HepG2 (cell line): ENCODE measurements around the gene UST. TPM values are rescaled to one million over a fixed set of nuclear protein-coding genes. Genes with fewer than 3 reads are reported as not detected.

Source experiments
- ATAC-seq: fragments of 200-7000 bp; cut with Tn5 transposase; 3 replicates; pipeline ENCODE4 v1.9.1; 2020; ENCODE audit warnings: mild to moderate bottlenecking, moderate library complexity
- BruUV-seq: library from RNA; stranded (reverse); fragments of 400-500 nt; replicated peaks from 2 replicates; lab custom pipeline; 2021; lab: Mats Ljungman, UMichigan
- CTCF ChIA-PET: fragments of 300-600 bp; formaldehyde crosslinking; extraction: SDS; loops from one replicate; lab custom pipeline; 2021; ENCODE audit warnings: low total read pairs, inconsistent platforms, low intra/inter-chr PET ratio; lab: Yijun Ruan, JAX
- POLR2A ChIA-PET: fragments of 350-600 bp; sonication (Branson Sonifier 250); formaldehyde crosslinking; loops from one replicate; lab custom pipeline; 2020; ENCODE audit warnings: antibody characterized with exemption, inconsistent platforms; lab: Yijun Ruan, JAX
- DNase-seq: peaks from one replicate; pipeline ENCODE4 v3.0.0-alpha.2; 2015; ENCODE audit warnings: low spot score
- FAIRE-seq: peaks from 3 replicates; lab custom pipeline; 2011; peaks lifted over from hg19 to GRCh38; lab: Jason Lieb, UNC
- H2AFZ ChIP-seq: one replicate; pipeline ENCODE4 v1.6.1; 2011; ENCODE audit warnings: low read length, inconsistent platforms
- H3K27ac ChIP-seq: fragments of 300-600 bp; 3 replicates; pipeline ENCODE4 v1.8.0; 2011; ENCODE audit warnings: mixed run types, mild to moderate bottlenecking, mixed read lengths, low read length, inconsistent platforms; ENCODE audit not compliant: insufficient read depth; ENCODE audit errors: extremely low read length
- H3K27me3 ChIP-seq, 2 experiments: fragments of 200-600 bp in 1 of 2; 2 replicates in 1 of 2; 3 replicates in 1 of 2; pipeline versions ENCODE4 v1.6.0 to v1.8.0; 2011; ENCODE audit warnings: low read length in 2 of 2, mild to moderate bottlenecking in 2 of 2, moderate library complexity in 2 of 2, inconsistent platforms in 1 of 2; ENCODE audit not compliant: insufficient read depth in 2 of 2, control insufficient read depth in 1 of 2
- H3K36me3 ChIP-seq, 2 experiments: fragments of 200-600 bp in 1 of 2; replicated peaks in 1 of 2; 2 replicates in 1 of 2; 3 replicates in 1 of 2; pipeline versions ENCODE4 v1.5.1 to v1.8.0; 2011; ENCODE audit warnings: low read length in 2 of 2, inconsistent platforms in 1 of 2; ENCODE audit not compliant: insufficient read depth in 2 of 2, control insufficient read depth in 1 of 2
- H3K4me1 ChIP-seq: 2 replicates; pipeline ENCODE4 v1.5.1; 2012; ENCODE audit warnings: low read length, inconsistent platforms; ENCODE audit not compliant: insufficient read depth
- H3K4me2 ChIP-seq: 2 replicates; pipeline ENCODE4 v1.6.0; 2011; ENCODE audit warnings: low read depth, low read length, inconsistent platforms
- H3K4me3 ChIP-seq, 3 experiments: fragments of 200-600 bp in 1 of 3; sonication (generic), shearing (Covaris generic) in 1 of 3; replicated peaks in 1 of 3; 2 replicates each; pipeline ENCODE4 v1.5.1; 2011 to 2016; ENCODE audit warnings: low read length in 3 of 3, inconsistent platforms in 2 of 3, low read depth in 2 of 3, mild to moderate bottlenecking in 2 of 3, control low read depth in 1 of 3, mixed read lengths in 1 of 3; ENCODE audit not compliant: insufficient read depth in 1 of 3
- H3K79me2 ChIP-seq: one replicate; pipeline ENCODE4 v1.6.1; 2011; ENCODE audit warnings: low read length, inconsistent platforms; ENCODE audit not compliant: insufficient read depth
- H3K9ac ChIP-seq: 2 replicates; pipeline ENCODE4 v1.6.0; 2011; ENCODE audit warnings: mild to moderate bottlenecking, low read depth, low read length, inconsistent platforms; ENCODE audit not compliant: insufficient read depth
- H3K9me3 ChIP-seq: 2 replicates; pipeline ENCODE4 v1.5.1; 2012; ENCODE audit warnings: mild to moderate bottlenecking, low read length
- H4K20me1 ChIP-seq: 2 replicates; pipeline ENCODE4 v1.6.0; 2011; ENCODE audit warnings: inconsistent platforms, mild to moderate bottlenecking, low read length, moderate library complexity; ENCODE audit not compliant: insufficient read depth
- ATRX ChIP-seq: sonication (generic); formaldehyde crosslinking; IDR thresholded peaks from 2 replicates; pipeline ENCODE4 v1.4.0; 2020; ENCODE audit warnings: missing genetic modification reagents, borderline replicate concordance
- ZNF318 ChIP-seq: sonication (generic); formaldehyde crosslinking; IDR thresholded peaks from 2 replicates; pipeline ENCODE4 v1.4.0; 2020; ENCODE audit warnings: mild to moderate bottlenecking, missing genetic modification reagents
- WGBS: methylation state at CpG from one replicate; pipeline ENCODE4 v1.1.6; 2017; ENCODE audit warnings: low lambda C conversion rate; 5-methylcytosine and 5-hydroxymethylcytosine counted together
- in situ Hi-C: cut with HindIII; loops from 2 replicates; pipeline ENCODE4 v1.10.0; 2017; ENCODE audit warnings: low pct_unique_long_range_greater_than_20kb; ENCODE audit not compliant: extremely low pct_ligation_motif_present
- intact Hi-C: fragments of 100-400 bp; cut with micrococcal nuclease; formaldehyde crosslinking; loops from one replicate; pipeline ENCODE4 v1.10.0; 2022; ENCODE audit not compliant: unreplicated experiment
- polyA plus RNA-seq, 8 experiments: library from polyadenylated mRNA; depleted of rRNA in 3 of 8; stranded (reverse) in 7 of 8; unstranded in 1 of 8; fragments of >200 nt; fragmentation: Illumina TruSeq in 4 of 8; extraction: Trizol in 4 of 8; gene quantifications; 2 replicates each; pipeline versions ENCODE4 v1.2.1 to v1.2.3, GENCODE V29; 2011 to 2016; ENCODE audit warnings: low read depth in 4 of 8, missing spikeins in 1 of 8, mixed read lengths in 1 of 8; ENCODE audit not compliant: insufficient read depth in 1 of 8
- total RNA-seq, 5 experiments: library from RNA; depleted of rRNA; stranded (reverse); fragments of >200 nt; fragmentation: Illumina TruSeq; extraction: Trizol; gene quantifications; 2 replicates each; pipeline ENCODE4 v1.2.3, GENCODE V29; 2016; ENCODE audit warnings: low read depth in 1 of 5

Gene UST
- total and polyA plus RNA-seq, 2 of the 13 experiments (the other 11 are each of a cell fraction or from before 2014, with no cell fraction given): 0.27 TPM; not detected in 1

- DNase-seq (no peak), ATAC-seq (no peak), FAIRE-seq (no peak)
- POLR2A ChIA-PET: no interaction called here
- Histone ChIP-seq H3K9me3 (no peaks in the 10 kb centered on the region), H2AFZ (no peak overlapping the region), H3K9ac (no peak overlapping the region), H3K4me3 (no peak overlapping the region), H3K36me3 (no peaks in the 10 kb centered on the region), H3K27me3 (no peaks in the 10 kb centered on the region; a peak in 1 of 5 replicates), H3K27ac (no peak overlapping the region), H3K4me1 (no peaks in the 10 kb centered on the region), H3K79me2 (no peaks in the 10 kb centered on the region), H4K20me1 (no peaks in the 10 kb centered on the region), H3K4me2 (no peak overlapping the region)
- BruUV-seq: no TSS peak
- intact Hi-C loops (no loop called here), in situ Hi-C loops (no loop called here)
- CTCF ChIA-PET: no interaction called here
- WGBS: 32% methylated on average over 5 of the region's 5 CpGs
- TF ChIP-seq ATRX: no peak
- no peak for TF ChIP-seq ZNF318 (CRISPR knock-in tag)
- TF ChIP-seq, all 625 proteins: peak for 0
Observed at GRCh38 chr6:148827416-148828045, 80.7 kb downstream of the UST start.
